Neural progenitor cell (in vitro differentiated cells): ENCODE data around the gene EEF2K. TPM values are rescaled to one million over a fixed set of nuclear protein-coding genes. Genes with fewer than 3 reads are reported as not detected.

Experiments used
- DNase-seq: peaks from one replicate; pipeline ENCODE4 v3.0.0-alpha.2; 2016; ENCODE audit warnings: low spot score
- H2AFZ ChIP-seq: fragments of 200-600 bp; sonication (generic); replicated peaks from 2 replicates; pipeline ENCODE4 v1.6.1; 2016; ENCODE audit warnings: antibody characterized with exemption
- H3F3A ChIP-seq: fragments of 200-600 bp; sonication (generic); 2 replicates; pipeline ENCODE4 v1.6.1; 2016; ENCODE audit warnings: antibody characterized with exemption, low read depth
- H3K27ac ChIP-seq: fragments of 200-600 bp; sonication (generic); 2 replicates; pipeline ENCODE4 v1.5.1; 2016; ENCODE audit warnings: mild to moderate bottlenecking
- H3K27me3 ChIP-seq: fragments of 200-600 bp; sonication (generic); 2 replicates; pipeline ENCODE4 v1.6.1; 2016; ENCODE audit warnings: mild to moderate bottlenecking, moderate library complexity
- H3K36me3 ChIP-seq: fragments of 200-600 bp; sonication (generic); 2 replicates; pipeline ENCODE4 v1.5.1; 2016
- H3K4me1 ChIP-seq: fragments of 200-600 bp; sonication (generic); 2 replicates; pipeline ENCODE4 v1.6.1; 2016; ENCODE audit warnings: mixed run types
- H3K4me2 ChIP-seq: fragments of 200-600 bp; sonication (generic); 2 replicates; pipeline ENCODE4 v1.6.1; 2016
- H3K4me3 ChIP-seq: fragments of 200-600 bp; sonication (generic); 2 replicates; pipeline ENCODE4 v1.5.1; 2016
- H3K79me2 ChIP-seq: fragments of 200-600 bp; sonication (generic); 2 replicates; pipeline ENCODE4 v1.6.1; 2016; ENCODE audit warnings: low read depth
- H3K9ac ChIP-seq: fragments of 200-600 bp; sonication (generic); 2 replicates; pipeline ENCODE4 v1.6.1; 2016
- H3K9me3 ChIP-seq: fragments of 200-600 bp; sonication (generic); 2 replicates; pipeline ENCODE4 v1.5.1; 2016; ENCODE audit warnings: low read depth
- H4K20me1 ChIP-seq: fragments of 200-600 bp; sonication (generic); 2 replicates; pipeline ENCODE4 v1.6.1; 2016; ENCODE audit warnings: low read depth
- H3K27ac Mint-ChIP-seq: 3 replicates; pipeline ENCODE4 v1.8.0; 2021; ENCODE audit warnings: mixed read lengths
- H3K27me3 Mint-ChIP-seq: 2 replicates; pipeline ENCODE4 v1.8.0; 2022; ENCODE audit warnings: low read depth, mild to moderate bottlenecking, inconsistent platforms, moderate library complexity, mixed read lengths; ENCODE audit not compliant: insufficient read depth
- H3K36me3 Mint-ChIP-seq: 3 replicates; pipeline ENCODE4 v1.8.0; 2021; ENCODE audit warnings: mixed read lengths
- H3K4me1 Mint-ChIP-seq: 3 replicates; pipeline ENCODE4 v1.8.0; 2021; ENCODE audit warnings: mixed read lengths
- H3K4me3 Mint-ChIP-seq: 3 replicates; pipeline ENCODE4 v1.8.0; 2021; ENCODE audit warnings: mild to moderate bottlenecking, moderate library complexity, mixed read lengths
- H3K9me3 Mint-ChIP-seq: 3 replicates; pipeline ENCODE4 v1.8.0; 2020; ENCODE audit warnings: mixed read lengths
- CTCF ChIP-seq: fragments of 200-600 bp; sonication (generic); IDR thresholded peaks from 2 replicates; pipeline ENCODE4 v1.5.1; 2017; ENCODE audit warnings: antibody characterized with exemption, mild to moderate bottlenecking
- EZH2 ChIP-seq: fragments of 200-600 bp; sonication (generic); IDR thresholded peaks from 2 replicates; pipeline ENCODE4 v1.6.1; 2017; ENCODE audit warnings: antibody characterized with exemption, mild to moderate bottlenecking, moderate library complexity
- EZH2phosphoT487 ChIP-seq: fragments of 200-600 bp; sonication (generic); IDR thresholded peaks from 2 replicates; pipeline ENCODE4 v1.6.1; 2017; ENCODE audit warnings: antibody characterized with exemption
- total RNA-seq: library from RNA; depleted of rRNA; stranded (reverse); fragments of >200 nt; gene quantifications from 2 replicates; pipeline ENCODE4 v1.2.3, GENCODE V29; 2015; ENCODE audit warnings: low replicate concordance

Gene EEF2K
- total RNA-seq, 1 donor from 2014 or later = 9.0 TPM

- Histone ChIP-seq H3F3A (peaks cover 13% of the 10 kb centered on the region), H3K4me3 (no peak overlapping the region), H3K27me3 (no peaks in the 10 kb centered on the region), H2AFZ (no peak overlapping the region), H3K9ac (no peak overlapping the region), H3K36me3 (no peaks in the 10 kb centered on the region), H3K4me1 (no peaks in the 10 kb centered on the region), H3K4me2 (no peak overlapping the region), H3K27ac (no peak overlapping the region), H3K79me2 (no peaks in the 10 kb centered on the region), H3K9me3 (no peaks in the 10 kb centered on the region), H4K20me1 (peaks cover 5% of the 10 kb centered on the region)
- peaks cover 12% of the 10 kb centered on the region for H3K36me3 Mint-ChIP-seq
- no peak for TF ChIP-seq EZH2
- no peak for TF ChIP-seq CTCF
- TF ChIP-seq EZH2phosphoT487 = no peak
- H3K27me3 Mint-ChIP-seq = no peaks in the 10 kb centered on the region
- no peak for DNase-seq
- no peak overlapping the region for H3K4me3 Mint-ChIP-seq
- no peaks in the 10 kb centered on the region for H3K4me1 Mint-ChIP-seq
- H3K27ac Mint-ChIP-seq = no peak overlapping the region
- H3K9me3 Mint-ChIP-seq = no peaks in the 10 kb centered on the region
Measured at GRCh38 chr16:22315979-22316378, 109.9 kb downstream of the EEF2K start.

DNA sequence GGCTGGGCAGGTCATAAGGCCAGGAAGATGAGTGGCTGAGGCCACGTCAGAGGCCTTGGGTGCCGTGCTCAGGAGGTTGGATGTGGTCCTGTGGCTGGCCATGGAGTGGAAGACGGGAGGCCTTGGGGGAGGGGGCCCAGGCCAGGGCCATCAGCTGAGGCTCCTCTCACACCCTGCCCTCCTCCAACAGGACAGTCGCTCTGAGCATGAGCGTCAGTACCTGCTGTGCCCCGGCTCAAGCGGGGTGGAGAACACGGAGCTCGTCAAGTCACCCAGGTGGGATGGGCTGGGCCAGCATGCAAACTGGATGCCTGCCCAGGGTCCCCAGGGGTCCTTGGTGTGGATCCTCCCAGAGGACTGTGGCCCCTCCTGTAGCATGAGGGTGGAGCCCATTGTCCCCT lies 110.3 kb downstream of the EEF2K start:
- H3K4me1 ChIP-seq = no peaks in the 10 kb centered on the region
- Mint-ChIP-seq H3K27ac (no peak overlapping the region), H3K9me3 (no peaks in the 10 kb centered on the region), H3K27me3 (no peaks in the 10 kb centered on the region), H3K36me3 (peaks cover 12% of the 10 kb centered on the region), H3K4me3 (no peak overlapping the region), H3K4me1 (no peaks in the 10 kb centered on the region)
- peaks cover 2% of the 10 kb centered on the region for H3K79me2 ChIP-seq
- H4K20me1 ChIP-seq = peaks cover 5% of the 10 kb centered on the region
- no peak overlapping the region for H3K9ac ChIP-seq
- no peaks in the 10 kb centered on the region for H3K27me3 ChIP-seq
- no peak overlapping the region for H3K4me2 ChIP-seq
- H3K27ac ChIP-seq = no peak overlapping the region
- TF ChIP-seq EZH2 (no peak), EZH2phosphoT487 (no peak), CTCF (no peak)
- no peak overlapping the region for H3K4me3 ChIP-seq
- no peaks in the 10 kb centered on the region for H3K9me3 ChIP-seq
- H3F3A ChIP-seq = peaks cover 17% of the 10 kb centered on the region
- no peak overlapping the region for H2AFZ ChIP-seq
- H3K36me3 ChIP-seq = no peaks in the 10 kb centered on the region
- no peak for DNase-seq

DNA sequence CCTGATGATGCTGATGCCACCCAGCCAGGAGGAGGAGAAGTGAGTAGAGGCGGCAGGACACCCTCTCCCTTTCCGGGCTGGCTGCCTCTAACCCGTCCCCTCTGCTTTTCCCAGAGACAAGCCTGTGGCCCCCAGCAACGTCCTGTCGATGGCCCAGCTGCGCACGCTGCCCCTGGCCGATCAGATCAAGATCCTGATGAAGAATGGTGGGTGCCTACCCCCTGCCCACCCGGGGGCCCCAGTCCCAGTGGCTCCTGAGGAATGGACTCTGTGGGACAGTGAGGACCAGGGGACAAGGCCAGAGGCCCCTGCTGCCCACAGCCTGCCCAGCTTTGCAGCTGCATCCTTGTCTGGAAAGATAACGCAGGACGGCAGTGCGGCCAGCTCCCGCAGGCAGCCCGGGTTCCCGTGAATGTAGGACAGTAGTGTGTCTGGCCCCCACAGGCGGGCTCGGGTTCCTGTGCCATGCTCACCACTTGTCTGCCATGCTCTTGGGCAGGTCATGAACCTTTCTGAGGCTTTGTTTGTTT lies 111.0 kb downstream of the EEF2K start:
- Histone ChIP-seq H4K20me1 (peaks cover 5% of the 10 kb centered on the region), H3K79me2 (peaks cover 8% of the 10 kb centered on the region), H3F3A (peaks cover 18% of the 10 kb centered on the region), H3K4me3 (no peak overlapping the region), H3K27me3 (no peaks in the 10 kb centered on the region), H3K9ac (no peak overlapping the region), H3K9me3 (no peaks in the 10 kb centered on the region), H3K36me3 (no peaks in the 10 kb centered on the region), H3K4me2 (no peak overlapping the region), H3K4me1 (no peaks in the 10 kb centered on the region), H2AFZ (no peak overlapping the region), H3K27ac (no peak overlapping the region)
- no peak overlapping the region for H3K4me3 Mint-ChIP-seq
- peaks cover 12% of the 10 kb centered on the region for H3K36me3 Mint-ChIP-seq
- H3K27ac Mint-ChIP-seq = no peak overlapping the region
- DNase-seq = no peak
- H3K9me3 Mint-ChIP-seq = no peaks in the 10 kb centered on the region
- no peaks in the 10 kb centered on the region for H3K27me3 Mint-ChIP-seq
- TF ChIP-seq EZH2phosphoT487 = no peak
- TF ChIP-seq EZH2 = no peak
- TF ChIP-seq CTCF = no peak
- H3K4me1 Mint-ChIP-seq = no peaks in the 10 kb centered on the region
